GM12891 (cell line): ENCODE data around the gene CACYBP.

Experiments used
- POLR2A ChIP-seq: IDR thresholded peaks from 2 replicates; pipeline ENCODE4 v1.6.1; 2011; ENCODE audit warnings: low read depth, low read length, control low read depth
- POLR2AphosphoS5 ChIP-seq: IDR thresholded peaks from 2 replicates; pipeline ENCODE4 v1.6.1; 2011; ENCODE audit warnings: low read depth, low read length, control low read depth
- SPI1 ChIP-seq: IDR thresholded peaks from 2 replicates; pipeline ENCODE4 v1.6.1; 2011; ENCODE audit warnings: low read depth, low read length, control low read depth
- TAF1 ChIP-seq: IDR thresholded peaks from 2 replicates; pipeline ENCODE4 v1.6.1; 2011; ENCODE audit warnings: low read depth, low read length, control low read depth

DNA sequence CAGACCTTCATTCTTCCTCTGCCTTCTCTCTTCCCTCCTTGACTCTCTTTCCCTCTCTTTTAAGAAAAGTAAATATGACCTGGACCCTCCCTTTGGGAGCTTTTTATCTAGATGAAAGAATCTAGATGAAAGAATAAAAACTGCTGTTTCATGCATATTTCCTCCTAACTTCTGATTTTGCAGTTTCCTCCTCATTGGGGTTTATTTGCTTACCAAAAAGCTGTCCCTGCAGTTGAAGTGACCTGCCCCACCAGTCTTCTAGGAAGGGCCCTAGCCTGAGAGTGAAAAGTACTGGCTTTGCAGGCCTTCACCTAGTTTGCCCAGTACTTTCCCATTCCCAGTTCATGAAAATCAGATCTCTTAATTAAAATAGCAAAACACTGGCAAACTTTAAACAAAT lies 28.3 kb upstream of the CACYBP start:
- no peak for TF ChIP-seq POLR2AphosphoS5
- TF ChIP-seq TAF1 = no peak
- TF ChIP-seq SPI1 = no peak
- no peak for TF ChIP-seq POLR2A
